Stimulated activated CD8-positive, alpha-beta memory T cell treated with anti-CD3 and anti-CD28 coated beads, Interleukin-15, amount 100 ng/mL, for 1 hour (primary cell): ENCODE results near the gene ALDH9A1.
"Not testable (repeated sequence)": the region's sequence is repeated elsewhere in the genome, so short reads cannot be mapped to it uniquely, and the experiment has no call there.

Experiments used
- DNase-seq: peaks from one replicate; pipeline ENCODE4 v3.0.0-alpha.2; 2020; ENCODE audit warnings: low read depth

Gene ALDH9A1

DNA sequence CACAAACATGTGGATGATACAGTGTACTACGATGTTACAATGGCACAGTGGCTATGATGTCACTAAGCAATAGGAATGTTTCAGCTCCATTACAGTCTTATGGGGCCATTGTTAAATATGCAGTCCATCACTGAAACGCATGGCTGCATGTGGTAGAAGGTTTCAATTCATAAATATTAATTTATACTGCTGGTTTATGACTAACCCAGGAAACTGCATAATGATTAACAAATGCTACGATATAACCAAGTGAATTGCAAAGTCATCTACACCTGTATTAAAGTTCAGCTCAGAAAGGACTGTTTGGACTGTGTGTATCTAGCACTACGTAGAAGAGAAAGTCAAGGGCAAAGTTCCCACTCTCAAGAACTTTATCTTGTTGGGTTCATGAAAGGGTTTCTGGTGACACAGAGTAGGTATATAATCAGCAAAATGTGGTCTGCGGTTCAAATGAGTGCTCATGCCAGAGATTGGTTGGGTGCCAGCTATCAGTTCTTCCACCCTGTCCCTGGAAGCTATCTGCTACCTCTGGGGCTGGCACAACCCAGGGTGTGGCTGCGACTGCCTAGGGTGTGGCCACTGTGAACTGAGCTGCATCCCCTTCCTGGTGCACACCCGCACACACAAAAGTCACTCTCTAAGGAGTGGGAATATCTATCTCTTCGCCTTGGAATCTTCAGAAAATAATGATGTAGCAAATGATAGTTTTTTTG, 52.6 kb downstream of the ALDH9A1 start:
- no peak for DNase-seq

DNA sequence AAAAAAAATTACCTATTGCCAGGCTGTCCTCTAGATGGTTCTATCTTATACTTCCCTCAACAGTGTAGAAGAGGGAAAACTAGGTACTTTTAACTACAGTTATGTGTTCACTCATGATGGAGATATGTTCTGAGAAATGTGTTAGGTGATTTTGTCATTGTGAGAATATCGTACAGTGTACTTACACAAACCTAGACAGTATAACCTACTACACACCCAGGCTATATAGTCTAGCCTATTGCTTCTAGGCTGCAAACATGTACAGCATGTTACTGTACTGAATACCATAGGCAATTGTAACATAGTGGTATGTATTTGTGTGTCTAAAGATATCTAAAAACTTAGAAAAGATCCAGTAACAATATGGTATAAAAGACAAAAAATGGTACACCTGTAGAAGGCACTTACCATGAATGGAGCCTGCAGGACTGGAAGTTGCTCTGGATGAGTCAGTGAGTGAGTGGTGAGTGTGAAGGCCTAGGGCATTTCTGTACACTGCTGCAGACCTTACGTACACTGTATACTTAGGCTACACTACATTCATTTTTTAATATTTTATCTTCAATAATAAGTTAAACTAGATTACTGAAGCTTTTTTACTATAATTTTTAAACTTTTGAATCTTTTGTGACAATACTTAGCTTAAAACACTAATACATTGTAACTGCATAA, 54.2 kb downstream of the ALDH9A1 start:
- DNase-seq, result no peak

DNA sequence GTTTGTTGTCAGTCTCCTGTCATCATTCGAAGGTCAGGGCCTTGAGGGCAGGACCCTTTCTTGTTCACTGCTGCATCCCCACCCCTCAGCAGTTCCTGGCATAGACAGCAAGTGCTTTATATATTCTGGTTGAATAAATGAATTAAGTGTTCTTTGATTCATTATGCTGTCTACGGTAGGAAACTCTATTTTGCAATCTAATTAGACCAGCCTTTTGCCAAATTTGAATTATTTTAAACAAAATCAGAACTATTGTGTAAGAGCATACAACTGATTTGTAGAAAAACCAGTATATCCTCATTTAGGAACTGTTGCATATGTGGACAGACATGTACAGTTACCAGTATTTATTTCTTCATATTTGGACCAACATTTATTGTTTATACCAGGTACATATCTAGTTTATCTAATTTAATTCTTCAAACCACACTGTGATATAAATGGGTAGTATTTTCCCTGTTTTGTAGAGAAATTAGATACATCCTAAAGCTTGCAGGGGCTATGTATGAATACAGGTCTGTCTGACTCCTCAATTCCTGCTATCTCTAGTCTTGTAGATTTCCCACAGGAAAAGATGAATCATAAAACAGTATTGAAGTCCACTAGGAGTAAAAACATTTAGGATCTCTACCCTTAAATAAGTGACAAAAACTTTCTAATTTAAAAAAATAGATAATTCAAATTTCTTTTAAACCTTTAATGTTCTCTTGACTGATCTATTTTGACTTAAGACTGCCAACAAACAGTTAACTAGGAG, 57.0 kb downstream of the ALDH9A1 start:
- DNase-seq, result no peak

DNA sequence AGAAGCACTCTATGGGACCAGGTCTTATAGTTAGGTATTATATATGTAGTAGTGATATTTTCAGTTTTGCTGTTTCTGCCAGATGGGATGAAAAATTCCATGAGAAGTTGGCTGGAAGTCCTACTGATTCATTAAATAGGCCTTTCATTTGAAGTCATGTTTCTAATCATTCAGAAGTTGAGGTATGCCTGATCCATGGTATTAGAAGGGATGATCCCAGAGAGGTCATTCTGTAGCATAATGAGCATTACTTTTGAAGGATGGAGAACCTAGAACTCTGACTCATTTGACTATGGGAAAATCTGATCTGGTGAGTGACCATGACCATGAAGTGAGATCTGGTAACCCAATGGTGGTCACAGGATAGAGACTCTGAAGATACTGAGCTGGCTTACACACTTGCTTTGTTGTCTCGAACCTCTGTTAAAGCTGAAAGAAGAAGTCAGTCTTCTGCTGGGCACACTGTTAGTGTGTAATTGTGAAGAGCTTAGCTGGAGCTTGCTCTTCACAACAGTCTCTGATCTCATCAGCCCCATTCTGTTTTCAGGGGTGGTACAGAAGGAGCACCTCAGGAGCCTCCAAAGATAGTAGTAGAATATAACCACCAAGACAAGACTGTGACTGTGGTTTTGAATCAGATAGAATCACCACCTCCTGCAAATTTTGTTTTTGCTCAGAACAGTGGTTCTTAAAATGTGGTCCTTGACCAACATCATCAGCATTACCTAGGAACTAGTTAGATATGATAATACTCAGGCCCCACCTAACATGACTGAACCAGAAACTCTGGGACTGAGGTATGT, 58.3 kb downstream of the ALDH9A1 start:
- DNase-seq, result no peak

DNA sequence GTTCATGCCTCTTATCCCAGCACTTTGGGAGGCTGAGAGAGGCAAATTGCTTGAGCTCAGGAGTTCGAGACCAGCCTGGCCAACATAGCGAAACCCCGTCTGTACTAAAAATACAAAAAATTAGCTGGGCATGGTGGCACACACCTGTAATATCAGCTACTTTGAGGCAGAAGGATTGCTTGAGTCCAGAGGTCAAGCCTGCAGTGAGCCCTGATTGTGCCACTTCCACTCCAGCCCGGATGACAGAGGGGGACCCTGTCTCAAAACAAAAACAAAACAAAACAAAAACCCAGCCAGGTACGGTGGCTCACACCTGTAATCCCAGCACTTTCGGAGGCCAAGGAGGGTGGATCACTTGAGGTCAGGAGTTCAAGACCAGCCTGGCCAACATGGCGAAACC, 60.2 kb downstream of the ALDH9A1 start:
- DNase-seq, result not testable (repeated sequence)

DNA sequence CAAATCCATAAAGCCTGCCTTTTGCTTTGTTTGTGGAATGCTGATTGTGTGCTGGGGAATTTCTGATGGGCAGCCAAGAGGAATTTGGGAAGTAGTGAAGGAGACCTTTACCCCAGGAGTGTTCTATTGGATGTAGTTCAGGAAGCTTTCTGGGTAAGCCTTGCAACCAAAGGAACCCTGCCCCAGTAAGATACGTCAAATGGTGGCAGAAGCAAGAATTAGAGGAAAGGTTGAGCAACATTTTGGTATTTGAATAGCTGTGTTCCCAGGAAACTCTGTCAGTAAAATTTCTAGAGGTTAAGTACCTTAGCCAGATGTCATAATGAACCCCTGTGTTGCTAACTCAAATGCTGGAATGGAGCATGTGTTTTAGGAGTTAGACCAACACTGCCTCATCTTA, 60.9 kb downstream of the ALDH9A1 start:
- no peak for DNase-seq

DNA sequence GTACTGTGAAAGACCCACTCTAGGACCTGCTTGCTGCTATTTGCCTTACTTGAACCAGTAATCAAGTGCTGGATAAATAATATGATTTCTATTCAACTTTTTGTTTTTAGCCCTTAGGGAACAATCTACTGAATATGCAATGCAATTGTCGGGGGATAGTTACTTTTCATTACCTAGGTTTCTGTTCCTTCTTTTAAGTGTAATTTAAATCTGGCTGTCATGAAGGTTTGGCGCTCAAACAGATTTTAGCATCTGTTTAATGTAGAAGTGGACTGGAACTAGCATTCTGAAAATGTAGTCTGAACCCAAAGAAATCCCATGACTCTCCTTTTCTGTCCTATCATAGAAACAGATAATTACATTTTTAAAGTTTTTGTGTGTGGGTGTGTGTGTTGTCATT, 62.5 kb downstream of the ALDH9A1 start:
- no peak for DNase-seq

DNA sequence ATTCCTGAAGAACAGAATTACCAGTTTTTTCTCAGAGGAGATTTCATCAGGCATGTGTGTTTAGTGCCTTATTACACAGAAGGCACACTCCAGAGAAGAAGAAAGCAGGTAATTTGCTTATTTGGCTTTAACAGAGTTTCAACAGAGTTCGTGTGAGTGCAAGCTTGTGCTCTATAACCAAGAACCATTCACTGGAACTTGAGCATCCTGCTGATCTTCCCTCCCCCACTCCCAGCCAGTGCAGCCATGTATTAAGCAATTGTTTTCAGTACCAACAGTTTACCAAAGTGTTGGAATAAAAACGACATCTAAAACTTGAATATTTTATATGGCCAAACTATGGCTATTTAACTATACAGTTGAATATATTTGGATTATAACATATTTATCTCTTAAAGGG, 63.0 kb downstream of the ALDH9A1 start:
- DNase-seq, result no peak

DNA sequence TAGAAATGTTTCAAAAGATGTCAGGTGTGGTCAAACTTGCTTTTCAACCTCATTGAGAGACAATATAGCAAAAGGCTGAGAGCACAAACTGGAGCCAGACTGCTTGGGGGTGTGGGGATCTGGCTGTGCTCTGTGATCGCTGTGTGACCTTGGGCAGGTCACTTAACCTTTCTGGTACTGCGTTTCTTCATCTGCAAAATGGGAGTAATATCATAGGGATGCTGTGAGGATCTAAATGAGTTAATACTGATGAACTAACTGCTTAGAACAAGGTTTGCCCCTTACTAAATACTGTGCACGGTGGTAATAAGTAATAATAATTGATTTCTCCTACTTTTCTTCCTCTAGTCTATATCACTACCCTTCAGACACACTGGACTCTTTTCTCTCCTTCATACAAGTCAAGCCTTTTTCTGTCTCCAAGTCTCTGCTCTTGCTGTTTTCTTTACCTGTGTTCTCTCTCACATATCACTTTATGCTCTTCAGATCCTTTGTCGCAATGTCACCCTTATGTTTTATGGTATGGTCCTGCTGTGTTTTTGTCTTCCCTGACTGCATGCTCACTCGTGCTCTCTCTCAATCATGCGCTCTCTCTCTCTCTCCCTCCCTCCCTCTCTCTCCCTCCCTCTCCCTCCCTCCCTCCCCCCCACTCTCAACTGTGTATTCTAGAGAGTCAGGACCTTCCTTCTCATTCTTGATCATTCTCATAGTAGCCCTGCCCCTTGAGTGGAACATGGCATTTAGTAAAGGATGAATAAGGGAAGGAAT, 64.0 kb downstream of the ALDH9A1 start:
- no peak for DNase-seq

DNA sequence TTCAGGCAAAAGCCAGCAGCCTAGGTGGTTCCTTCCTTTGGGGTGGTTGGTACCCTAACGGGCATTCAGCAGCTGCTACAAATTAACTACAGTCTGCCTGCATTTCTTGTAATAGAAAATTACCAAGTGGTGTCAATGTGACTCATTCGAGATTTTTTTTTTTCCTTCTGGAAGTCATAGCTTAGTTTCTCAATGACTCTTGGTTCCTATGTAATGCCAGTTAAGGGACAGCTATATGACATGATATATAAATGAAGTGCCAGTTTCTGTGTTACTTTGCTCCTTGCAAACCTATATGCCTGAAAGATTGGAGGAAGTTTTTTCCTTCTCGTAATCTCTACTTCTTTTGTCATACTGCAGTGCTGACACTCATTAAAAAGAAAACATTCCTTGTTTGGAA, 64.7 kb downstream of the ALDH9A1 start:
- no peak for DNase-seq

DNA sequence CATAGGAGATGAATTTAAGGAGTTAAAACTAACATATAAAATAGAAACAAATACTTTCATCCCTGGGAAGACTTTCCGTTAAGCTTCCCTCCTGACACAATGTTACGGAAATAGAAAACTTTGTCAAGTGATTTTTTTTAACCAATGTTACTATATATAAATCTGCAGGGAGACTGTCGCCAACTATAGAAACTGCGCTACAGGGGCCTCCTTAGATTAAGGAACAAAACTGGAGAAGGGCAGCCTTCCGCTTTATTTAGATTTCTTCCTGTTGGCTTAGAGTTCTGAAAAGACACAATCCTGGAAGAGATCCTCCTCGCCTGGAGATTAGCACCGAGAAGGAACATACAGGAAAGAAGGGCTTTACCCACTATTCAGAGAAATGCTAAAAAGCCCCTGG, 65.9 kb downstream of the ALDH9A1 start:
- DNase-seq, result no peak

DNA sequence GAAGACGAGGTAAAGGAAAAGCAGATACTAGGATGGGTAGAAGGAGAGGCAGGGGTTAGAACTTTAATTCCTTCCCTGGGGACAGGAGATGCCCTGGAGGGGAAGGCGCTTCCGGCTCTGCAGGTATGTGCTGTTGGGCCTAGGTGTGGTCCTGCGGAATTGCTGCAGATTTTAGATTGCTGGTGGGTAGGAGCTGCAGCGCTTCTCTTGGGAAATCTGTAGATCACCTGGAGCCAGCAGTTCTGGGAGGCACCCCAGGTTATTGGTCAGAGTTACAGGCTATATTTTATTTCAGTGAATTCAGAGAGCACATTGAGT, 66.3 kb downstream of the ALDH9A1 start:
- no peak for DNase-seq

DNA sequence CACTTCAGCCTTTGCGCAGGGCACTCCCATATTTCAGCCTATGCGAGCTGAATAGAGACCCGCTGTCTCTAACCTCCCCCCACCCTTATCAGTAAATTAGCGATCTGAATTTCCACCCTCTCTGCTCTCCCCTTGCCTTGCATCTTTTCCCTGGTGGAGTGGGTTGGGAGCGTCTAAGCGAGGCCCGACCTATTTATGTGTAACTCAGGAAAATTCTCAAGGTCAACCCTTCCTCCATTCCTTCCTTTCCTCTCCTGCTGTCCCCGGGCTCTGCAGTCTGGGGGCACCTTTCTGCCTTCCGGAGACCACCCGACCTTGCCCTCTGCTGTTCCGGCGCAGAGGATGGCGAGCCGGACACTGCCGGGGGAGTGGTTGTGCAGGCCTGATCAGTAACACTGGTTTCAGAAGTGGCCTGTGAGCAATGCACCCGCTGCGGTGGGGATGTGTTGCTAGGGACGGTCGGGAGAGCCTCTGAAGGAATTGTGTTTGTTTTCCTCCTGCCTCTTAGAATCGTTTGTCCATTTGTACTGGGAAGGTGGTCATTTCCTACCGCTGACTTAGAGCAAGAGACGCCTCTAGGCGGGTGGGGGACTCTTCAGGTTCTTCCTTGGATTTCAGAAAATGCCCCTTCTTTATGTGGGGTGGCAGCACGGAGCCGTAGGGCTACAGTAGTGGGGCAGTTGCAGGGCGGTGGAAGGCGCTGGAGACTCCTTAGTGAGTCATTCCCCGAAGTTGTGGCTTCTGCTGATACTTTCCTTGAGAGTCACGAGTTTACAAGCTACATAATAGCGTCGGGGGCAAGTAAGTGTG, 66.8 kb downstream of the ALDH9A1 start:
- DNase-seq, result peak; percentile 14

DNA sequence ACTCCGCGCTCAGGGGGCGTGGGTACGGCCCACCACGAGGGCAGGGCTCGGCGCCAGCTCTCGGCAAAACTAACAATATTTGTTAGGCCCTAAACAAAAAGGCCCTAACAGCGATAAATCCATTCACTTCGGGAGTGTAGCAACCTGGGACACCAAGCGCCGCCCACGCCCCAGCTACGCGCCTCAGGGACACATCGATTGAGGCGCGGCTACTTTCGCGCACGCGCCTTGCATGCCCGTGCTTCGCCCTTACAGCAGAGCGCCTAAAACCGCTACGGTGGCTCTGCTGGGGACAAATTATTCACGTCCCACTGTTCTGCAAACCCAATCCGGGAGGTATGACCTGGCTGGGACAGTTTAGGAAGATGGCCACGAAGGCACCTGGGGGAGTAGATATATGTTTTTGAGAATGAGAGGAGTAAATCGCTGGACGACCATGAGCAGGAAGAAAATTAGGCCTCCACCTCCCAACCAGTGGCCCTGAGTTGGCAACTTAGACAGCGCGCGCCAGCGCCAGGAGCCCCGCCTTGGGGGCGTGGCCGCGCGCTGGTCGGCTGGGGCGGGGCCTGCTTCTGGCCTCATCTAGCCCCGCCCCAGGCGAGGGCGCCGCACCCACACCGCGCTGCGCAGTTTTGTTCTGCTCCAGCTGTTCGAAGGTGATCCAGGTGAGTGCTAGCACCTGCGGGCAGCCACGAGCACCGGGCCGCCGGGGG, 67.6 kb downstream of the ALDH9A1 start, which contains the start of gene MGST3:
MGST3 (plus strand) TSS at position 606 of the 713 bp plus-strand sequence. CDS start 18,614 bp downstream, outside the sequence.
- DNase-seq, result peak; percentile 76

DNA sequence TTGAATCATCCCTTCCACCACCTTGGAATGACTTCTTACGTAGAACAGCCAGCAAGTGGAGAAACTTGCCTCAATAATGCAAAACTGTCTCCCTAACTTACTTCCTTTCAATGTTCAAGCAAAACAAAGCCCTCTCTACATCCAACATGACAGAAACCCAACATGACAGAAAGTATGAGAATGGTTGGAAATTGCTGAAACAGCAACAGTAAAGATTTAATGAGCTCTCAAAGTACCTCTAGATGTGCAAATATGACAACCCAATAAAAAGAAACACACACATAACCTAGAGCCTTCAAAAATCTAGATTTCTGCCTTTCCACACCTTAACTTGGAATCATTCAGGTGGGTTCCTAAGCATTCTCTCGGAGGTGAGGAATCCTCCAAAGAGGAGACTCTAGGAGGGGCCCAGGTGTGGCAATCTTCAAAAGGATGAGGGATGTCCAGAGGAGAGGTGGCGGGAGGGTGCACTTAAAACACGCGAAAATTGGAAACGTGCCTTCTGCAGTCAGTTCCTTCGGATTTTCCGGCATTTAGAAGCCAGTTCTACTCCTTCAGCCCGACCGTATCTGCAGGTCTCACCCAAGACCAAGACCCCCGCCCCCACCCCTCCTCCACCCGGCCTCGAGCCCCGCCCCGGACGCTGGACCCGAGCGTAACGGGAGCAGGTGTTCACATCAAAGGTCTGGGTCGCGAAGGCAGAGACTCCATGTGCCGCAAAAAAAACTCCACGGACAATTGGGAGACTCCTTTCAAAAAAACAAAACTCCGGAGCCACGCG, 68.3 kb downstream of the ALDH9A1 start:
- peak; percentile 0 for DNase-seq

DNA sequence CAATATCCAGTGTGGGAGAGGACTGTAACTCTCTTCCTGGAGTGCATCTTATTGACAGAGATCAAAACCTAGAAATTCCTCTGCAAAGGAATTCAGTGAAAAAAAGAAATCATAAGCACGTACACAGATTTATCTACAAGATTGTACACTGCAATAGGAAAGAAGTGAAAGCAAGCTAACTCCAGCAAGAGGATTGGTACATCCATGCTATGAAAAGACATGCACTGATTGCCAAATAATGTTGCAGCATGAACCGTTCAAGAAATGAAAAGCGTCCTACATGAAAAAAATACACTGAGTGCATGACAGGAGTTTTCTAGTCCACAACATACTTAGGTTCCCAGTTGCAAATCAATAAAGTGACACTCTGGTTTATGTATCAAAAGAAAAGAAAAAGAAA, 69.2 kb downstream of the ALDH9A1 start:
- DNase-seq, result no peak

DNA sequence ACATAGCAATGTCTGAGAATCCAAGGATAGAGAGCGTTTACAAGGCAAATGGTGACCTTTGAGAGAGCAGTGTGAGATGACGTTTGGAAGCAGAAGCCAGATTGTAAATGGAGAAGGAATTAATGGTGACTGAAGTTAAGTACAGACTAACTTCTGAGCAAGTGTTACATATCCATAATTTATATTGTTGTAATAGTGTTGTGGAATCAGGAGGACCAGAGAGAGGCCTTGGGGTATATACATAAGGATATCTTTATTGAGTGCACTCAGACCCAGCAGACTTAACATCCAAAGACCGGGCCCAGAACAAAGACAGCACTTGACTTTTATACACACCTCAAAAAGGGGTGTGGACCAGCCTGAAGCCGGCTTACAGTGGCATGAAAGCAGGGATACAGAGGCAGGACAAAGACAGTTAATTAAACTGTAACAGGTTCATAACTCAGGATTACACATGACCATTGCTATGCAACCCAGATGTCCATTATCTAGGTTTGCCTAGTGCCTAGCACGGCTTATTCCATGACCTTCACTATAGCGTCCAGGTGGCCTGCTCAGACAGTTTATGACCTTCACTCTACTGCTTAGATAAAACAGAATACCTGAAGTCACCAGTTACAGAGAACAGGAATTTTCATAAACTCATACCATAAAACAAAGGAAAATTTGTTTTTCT, 70.1 kb downstream of the ALDH9A1 start:
- no peak for DNase-seq

DNA sequence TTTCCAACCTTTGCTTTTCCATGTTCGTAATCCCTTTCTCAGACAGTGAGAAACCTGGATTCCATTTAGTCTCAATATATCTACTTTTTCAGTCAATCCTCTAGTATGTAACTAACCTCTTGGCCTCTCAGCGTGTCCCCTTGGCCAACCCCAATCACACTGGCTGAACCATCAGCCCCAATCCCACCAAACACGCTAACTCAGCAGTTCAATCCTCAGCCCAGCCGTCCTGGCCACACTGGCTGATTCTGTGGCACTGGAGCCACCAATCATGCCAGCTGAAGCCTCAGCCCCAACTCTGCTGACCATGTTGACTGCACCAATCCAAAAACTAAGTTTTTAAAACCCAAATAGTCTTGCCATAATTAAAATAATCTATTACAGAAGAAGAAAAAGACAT, 73.9 kb downstream of the ALDH9A1 start:
- no peak for DNase-seq

DNA sequence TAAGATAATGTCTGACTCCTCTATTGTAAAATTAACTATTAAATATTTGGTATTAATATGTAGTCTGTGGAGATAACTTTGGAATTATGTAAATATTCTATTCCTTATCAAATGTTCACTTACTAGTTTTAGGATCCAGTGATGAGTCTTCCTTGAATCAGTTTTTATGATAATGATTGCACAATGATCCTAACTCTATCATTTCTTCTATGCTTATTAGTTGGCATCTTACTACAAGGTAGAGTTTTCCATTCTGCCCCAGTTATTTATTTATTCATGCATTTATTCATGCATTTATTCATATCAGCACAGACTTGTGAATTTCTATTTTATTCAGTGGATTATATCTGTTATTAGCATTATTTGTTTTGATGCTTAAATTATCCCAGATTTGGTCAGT, 74.7 kb downstream of the ALDH9A1 start:
- no peak for DNase-seq
